ENCODE measurements around the gene WWC2.

DNA sequence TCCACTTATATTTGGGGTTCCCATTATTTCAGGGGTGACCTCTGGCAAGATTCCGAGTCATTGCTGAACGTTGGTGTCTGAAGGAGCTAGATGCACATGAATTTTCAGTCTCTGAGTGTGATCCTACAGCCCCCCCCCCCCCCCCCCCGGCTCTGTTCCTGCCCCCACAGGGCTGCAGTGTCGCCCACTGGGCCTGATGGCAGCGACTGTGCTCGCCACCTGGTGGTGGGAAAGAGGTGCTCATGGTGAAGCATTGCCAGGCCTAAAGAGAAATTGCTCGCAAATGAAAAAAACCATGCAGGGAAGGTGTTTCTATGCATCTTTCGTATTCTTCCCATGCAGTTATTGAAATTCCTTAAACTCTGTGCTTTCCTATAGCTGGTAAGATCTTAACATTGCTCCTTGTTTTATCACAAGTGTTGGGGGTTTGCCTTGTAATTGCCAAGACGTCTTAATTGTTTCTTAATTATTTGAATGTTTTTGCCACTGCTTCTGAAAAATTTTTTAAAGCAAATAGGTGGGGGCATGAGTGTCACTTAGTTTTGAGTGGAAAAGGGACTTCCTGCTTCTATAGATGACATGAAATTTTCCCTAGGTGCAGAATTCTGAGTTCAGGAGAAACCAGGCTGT lies 157.8 kb downstream of the WWC2 start:
- no peak for TF ChIP-seq POLR2A (IDR thresholded peaks at IDR 0.05; ENCODE audit: low read length)
- TF ChIP-seq GATA1 (IDR thresholded peaks at IDR 0.05; ENCODE audit: low read depth, low read length): no peak

Measured in erythroblast (primary cell).